Natural killer cell (primary cell): Measurements from ENCODE around the gene CACNB4. TPM values are rescaled to one million over a fixed set of nuclear protein-coding genes. Genes with fewer than 3 reads are reported as not detected.
A peak's percentile ranks its signal among the peaks of the same experiment; 100 is the strongest.

Experiments
- ATAC-seq, 3 donors: fragments of 150-1000 bp in 2 of 3; fragments of 200-7000 bp in 1 of 3; cut with Tn5 transposase; 1 replicate in 1 of 3; 2 replicates in 2 of 3; pipeline ENCODE4 v1.10.0; 2021; ENCODE audit warnings: mild to moderate bottlenecking in 2 of 3, moderate library complexity in 2 of 3
- DNase-seq, 2 donors: peaks; one replicate each; pipeline versions ENCODE4 v3.0.0 to v3.0.0-alpha.2; 2013 to 2021; ENCODE audit warnings: mixed read lengths in 1 of 2
- H3K27ac ChIP-seq: one replicate; pipeline ENCODE4 v1.5.1; 2013; ENCODE audit warnings: mild to moderate bottlenecking, low read length
- H3K27me3 ChIP-seq: one replicate; pipeline ENCODE4 v1.6.1; 2013; ENCODE audit warnings: low read length; ENCODE audit not compliant: control insufficient read depth, insufficient read depth
- H3K36me3 ChIP-seq: one replicate; pipeline ENCODE4 v1.6.1; 2013; ENCODE audit warnings: low read length; ENCODE audit not compliant: control insufficient read depth, insufficient read depth
- H3K4me1 ChIP-seq: one replicate; pipeline ENCODE4 v1.6.1; 2013; ENCODE audit warnings: low read length; ENCODE audit not compliant: control insufficient read depth, insufficient read depth
- H3K4me3 ChIP-seq: one replicate; pipeline ENCODE4 v1.5.1; 2013; ENCODE audit warnings: low read length
- H3K9me3 ChIP-seq: one replicate; pipeline ENCODE4 v1.6.1; 2013; ENCODE audit warnings: low read length; ENCODE audit not compliant: control insufficient read depth, insufficient read depth
- H3K27ac Mint-ChIP-seq, 2 donors: one replicate each; pipeline ENCODE4 v1.8.0; 2022; ENCODE audit warnings: mild to moderate bottlenecking in 2 of 2, mixed read lengths in 2 of 2, moderate library complexity in 1 of 2
- H3K27me3 Mint-ChIP-seq, 2 donors: one replicate each; pipeline ENCODE4 v1.8.0; 2022; ENCODE audit warnings: low read depth in 2 of 2, mixed read lengths in 2 of 2
- H3K36me3 Mint-ChIP-seq: one replicate; pipeline ENCODE4 v1.8.0; 2022; ENCODE audit warnings: mixed read lengths
- H3K4me1 Mint-ChIP-seq, 2 donors: one replicate each; pipeline ENCODE4 v1.8.0; 2022; ENCODE audit warnings: mixed read lengths in 2 of 2
- H3K4me3 Mint-ChIP-seq: one replicate; pipeline ENCODE4 v1.8.0; 2022; ENCODE audit warnings: mild to moderate bottlenecking, moderate library complexity, mixed read lengths
- H3K9me3 Mint-ChIP-seq, 2 donors: one replicate each; pipeline ENCODE4 v1.8.0; 2022; ENCODE audit warnings: mixed read lengths in 2 of 2
- CTCF ChIP-seq: fragments of 200-600 bp; IDR thresholded peaks from one replicate; pipeline ENCODE4 v1.8.0; 2022; ENCODE audit warnings: antibody characterized with exemption
- WGBS: methylation state at CpG from one replicate; pipeline ENCODE4 v1.1.7; 2013; ENCODE audit warnings: missing lambda C conversion rate; ENCODE audit not compliant: insufficient coverage; 5-methylcytosine and 5-hydroxymethylcytosine counted together
- intact Hi-C: fragments of 100-400 bp; cut with micrococcal nuclease; formaldehyde crosslinking; loops from one replicate; pipeline ENCODE4 v1.14.2; 2022
- total RNA-seq, 4 donors: library from RNA; stranded (reverse); fragments of 120-200 nt in 1 of 4; gene quantifications; one replicate each; pipeline versions ENCODE4 v1.2.3 to v1.2.4, GENCODE V29; 2013 to 2022

CACNB4 gene
- total RNA-seq, 3 donors from 2014 or later (not counting 1 experiment from before 2014, with no cell fraction given), result 0.56 to 0.93 (median 0.73) TPM

- TF ChIP-seq CTCF, result no peak
- Mint-ChIP-seq H3K27ac (no peak overlapping the region), H3K4me3 (no peak overlapping the region), H3K9me3 (no peaks in the 10 kb centered on the region), H3K36me3 (no peaks in the 10 kb centered on the region), H3K27me3 (peaks cover 8 to 12% of the 10 kb centered on the region in 2 donors), H3K4me1 (no peaks in the 10 kb centered on the region)
- Histone ChIP-seq H3K27me3 (no peaks in the 10 kb centered on the region), H3K27ac (no peak overlapping the region), H3K4me3 (no peak overlapping the region), H3K9me3 (no peaks in the 10 kb centered on the region), H3K4me1 (no peaks in the 10 kb centered on the region), H3K36me3 (no peaks in the 10 kb centered on the region)
- no peak for DNase-seq
- 57% methylated on average over 1 of the region's 1 CpG for WGBS
- no peak for ATAC-seq
- intact Hi-C loops, result no loop called here
Measured at GRCh38 chr2:152058655-152059054, 40.2 kb downstream of the CACNB4 start.

DNA sequence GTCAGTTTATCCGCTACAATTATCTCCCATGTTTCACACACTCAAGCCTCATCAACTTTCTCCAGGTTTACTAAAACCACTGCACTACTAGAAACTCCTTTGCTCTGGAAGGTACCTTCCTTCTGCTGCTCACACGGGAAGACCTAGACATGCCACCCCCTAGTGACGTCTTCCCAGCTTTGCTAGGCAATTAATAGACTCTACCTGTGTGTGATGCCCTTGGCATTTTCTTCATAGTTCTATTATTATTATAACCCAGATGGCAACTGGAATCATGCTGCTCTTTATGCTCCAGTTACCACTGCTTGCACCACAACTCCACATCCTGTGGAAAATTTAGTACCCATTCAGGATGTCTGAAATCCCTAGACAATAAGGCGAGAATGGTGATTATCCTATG is 42.4 kb downstream of the CACNB4 start:
- H3K27ac Mint-ChIP-seq, result no peak overlapping the region
- H3K27ac ChIP-seq, result no peak overlapping the region
- ATAC-seq (no peak), DNase-seq (no peak)
- no peaks in the 10 kb centered on the region for H3K36me3 Mint-ChIP-seq
- no peaks in the 10 kb centered on the region for H3K4me1 ChIP-seq
- H3K4me1 Mint-ChIP-seq, result no peaks in the 10 kb centered on the region
- 66% methylated on average over 4 of the region's 4 CpGs for WGBS
- no peaks in the 10 kb centered on the region for H3K9me3 ChIP-seq
- H3K27me3 ChIP-seq, result no peaks in the 10 kb centered on the region
- TF ChIP-seq CTCF, result no peak
- H3K4me3 ChIP-seq, result no peak overlapping the region
- intact Hi-C loops, result no loop called here
- H3K4me3 Mint-ChIP-seq, result no peak overlapping the region
- no peaks in the 10 kb centered on the region for H3K36me3 ChIP-seq
- H3K27me3 Mint-ChIP-seq, result no peaks in the 10 kb centered on the region
- H3K9me3 Mint-ChIP-seq, result no peaks in the 10 kb centered on the region

DNA sequence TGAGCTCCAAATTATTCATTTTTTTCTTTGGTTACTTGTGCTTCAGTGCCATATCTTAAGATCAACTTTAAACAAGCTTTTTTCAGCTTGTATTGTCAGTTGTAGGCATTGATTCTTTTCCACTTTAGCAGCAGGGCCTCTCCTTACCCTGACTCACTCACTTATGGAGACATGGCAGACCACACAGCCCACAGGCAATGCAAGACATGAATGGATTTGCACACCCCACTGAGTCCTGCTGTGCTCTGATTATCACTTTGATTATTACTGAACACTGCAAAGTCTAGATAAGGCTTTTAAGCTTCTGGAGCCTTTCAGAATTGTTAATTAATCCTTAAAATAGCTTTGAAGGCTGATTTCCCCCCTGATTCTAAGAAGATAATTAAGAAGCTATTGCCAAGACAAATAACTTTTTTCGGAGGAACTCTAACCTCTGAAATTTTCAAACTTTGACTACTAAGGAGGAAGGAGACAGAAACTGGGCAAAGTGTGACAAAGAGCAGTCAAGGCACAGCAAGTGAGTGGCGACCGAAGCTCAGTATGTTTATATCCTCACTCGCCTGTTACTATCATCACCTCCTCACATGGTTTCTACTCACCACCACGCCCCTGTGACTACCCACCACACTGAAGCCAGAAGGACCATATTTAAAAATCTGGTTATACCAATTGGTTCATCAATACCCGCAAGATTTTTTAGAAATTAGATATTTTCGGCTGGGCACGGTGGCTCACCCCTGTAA is 43.3 kb downstream of the CACNB4 start:
- ATAC-seq (peak in 1 of 3 donors; percentile 69), DNase-seq (no peak)
- H3K36me3 ChIP-seq, result no peaks in the 10 kb centered on the region
- Mint-ChIP-seq H3K36me3 (no peaks in the 10 kb centered on the region), H3K27me3 (no peaks in the 10 kb centered on the region), H3K27ac (no peak overlapping the region), H3K4me1 (no peaks in the 10 kb centered on the region), H3K9me3 (no peaks in the 10 kb centered on the region), H3K4me3 (no peak overlapping the region)
- no peak overlapping the region for H3K4me3 ChIP-seq
- no peak for TF ChIP-seq CTCF
- WGBS, result 91% methylated on average over 8 of the region's 8 CpGs
- no peaks in the 10 kb centered on the region for H3K9me3 ChIP-seq
- intact Hi-C loops, result no loop called here
- no peaks in the 10 kb centered on the region for H3K4me1 ChIP-seq
- H3K27me3 ChIP-seq, result no peaks in the 10 kb centered on the region
- no peak overlapping the region for H3K27ac ChIP-seq

GRCh38 chr2:152054593-152054992 is 44.3 kb downstream of the CACNB4 start:
- Mint-ChIP-seq H3K4me3 (no peak overlapping the region), H3K4me1 (no peaks in the 10 kb centered on the region), H3K9me3 (no peaks in the 10 kb centered on the region), H3K27me3 (no peaks in the 10 kb centered on the region), H3K36me3 (no peaks in the 10 kb centered on the region), H3K27ac (no peak overlapping the region)
- ATAC-seq, result no peak
- no peaks in the 10 kb centered on the region for H3K9me3 ChIP-seq
- no peak for TF ChIP-seq CTCF
- H3K27me3 ChIP-seq, result no peaks in the 10 kb centered on the region
- WGBS, result 11% methylated on average over 1 of the region's 2 CpGs
- no peaks in the 10 kb centered on the region for H3K36me3 ChIP-seq
- no peak for DNase-seq
- H3K4me3 ChIP-seq, result no peak overlapping the region
- no peak overlapping the region for H3K27ac ChIP-seq
- H3K4me1 ChIP-seq, result no peaks in the 10 kb centered on the region
- intact Hi-C loops, result no loop called here
